Measurements from ENCODE around the gene CRYBG1. TPM values are rescaled to one million over a fixed set of nuclear protein-coding genes. Genes with fewer than 3 reads are reported as not detected.

CRYBG1 gene
- total and polyA plus RNA-seq, 2 of the 4 experiments (the other 2 are of a cell fraction) = 0.38 to 1.1 TPM

DNA sequence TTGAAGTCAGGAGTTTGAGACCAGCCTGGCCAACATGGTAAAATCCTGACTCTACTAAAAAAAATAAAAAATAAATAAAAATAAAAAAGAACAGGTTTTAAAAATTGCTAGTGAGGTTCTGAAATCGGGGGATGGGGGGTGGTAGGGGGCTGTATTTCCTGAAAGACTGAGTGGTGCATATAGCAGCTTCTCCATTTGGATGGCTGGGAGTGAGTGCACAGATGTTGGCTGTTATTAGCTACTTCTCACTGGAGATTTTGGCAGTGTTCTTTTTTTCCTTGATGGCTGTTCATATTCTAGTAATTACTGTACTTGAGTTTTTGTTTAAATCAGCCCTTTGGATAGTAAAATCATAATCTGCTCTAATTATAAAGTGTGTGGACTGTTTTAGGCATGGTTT is 189.0 kb downstream of the CRYBG1 start:
- H3K27ac ChIP-seq (ENCODE audit: insufficient read depth, low read length) = no peak overlapping the region
- H3K9me3 ChIP-seq (ENCODE audit: control insufficient read depth, insufficient read depth, low read length) = no peaks in the 10 kb centered on the region
- no peak overlapping the region for H2BK15ac ChIP-seq (ENCODE audit: low read depth, low read length)
- intact Hi-C loops (cut with micrococcal nuclease) = no loop called here
- no peak overlapping the region for H2AK9ac ChIP-seq (replicated peaks; ENCODE audit: low read depth, low read length, poor library complexity)
- DNase-seq = no peak
- H3K4me2 ChIP-seq (ENCODE audit: low read depth, low read length) = no peak overlapping the region
- no peak overlapping the region for H3K14ac ChIP-seq (replicated peaks; ENCODE audit: low read depth, low read length)
- no peaks in the 10 kb centered on the region for H3K79me1 ChIP-seq (ENCODE audit: low read depth in 1 of 2, low read length in 2 of 2)
- no peaks in the 10 kb centered on the region for H3K27me3 ChIP-seq (ENCODE audit: control insufficient read depth, insufficient read depth, low read length)
- ChIA-PET CTCF (no interaction called here), POLR2A (ENCODE audit: unreplicated experiment) (no interaction called here)
- BruUV-seq (replicated peaks) = no TSS peak
- H3K9me1 ChIP-seq (ENCODE audit: insufficient read depth, low read length) = peaks cover 12% of the 10 kb centered on the region; the same call in 1 of the 2 replicates
- H3K9ac ChIP-seq (ENCODE audit: low read depth, low read length) = no peak overlapping the region
- no peak overlapping the region for H3K23ac ChIP-seq (ENCODE audit: low read depth, low read length)
- H3K4me1 ChIP-seq (ENCODE audit: control insufficient read depth, insufficient read depth, low read length) = peaks cover 10% of the 10 kb centered on the region
- no peak overlapping the region for H2AK5ac ChIP-seq (ENCODE audit: low read depth, low read length)
- H4K8ac ChIP-seq (ENCODE audit: low read depth in 2 of 2, low read length in 2 of 2) = no peak overlapping the region
- H2AFZ ChIP-seq (replicated peaks; ENCODE audit: low read length, poor library complexity) = no peak overlapping the region
- no peak overlapping the region for H2BK20ac ChIP-seq (ENCODE audit: low read depth, low read length)
- ATAC-seq (ENCODE audit: low read depth) = no peak
- TF ChIP-seq SMC3 (IDR thresholded peaks at IDR 0.05; ENCODE audit: low read depth, low read length) (no peak), BHLHE40 (IDR thresholded peaks at IDR 0.05; ENCODE audit: low read depth, low read length) (no peak), CHD1 (IDR thresholded peaks at IDR 0.05; ENCODE audit: low read depth, low read length) (no peak), POLR2A (IDR thresholded peaks at IDR 0.05; ENCODE audit: low read depth, low read length) (no peak), MAFK (IDR thresholded peaks at IDR 0.05; ENCODE audit: low read depth, low read length) (no peak), RFX5 (IDR thresholded peaks at IDR 0.05; ENCODE audit: low read depth, low read length) (no peak), RCOR1 (IDR thresholded peaks at IDR 0.05; ENCODE audit: insufficient replicate concordance, low read length) (no peak), FOS (IDR thresholded peaks at IDR 0.05; ENCODE audit: low read depth, low read length) (no peak), RAD21 (IDR thresholded peaks at IDR 0.05; ENCODE audit: low read length) (no peak), CEBPB (IDR thresholded peaks at IDR 0.05; ENCODE audit: low read depth, low read length) (no peak), MAZ (IDR thresholded peaks at IDR 0.05; ENCODE audit: borderline replicate concordance, low read depth, low read length) (no peak), NFE2L2 (IDR thresholded peaks at IDR 0.05; ENCODE audit: low read depth, low read length) (no peak), MXI1 (IDR thresholded peaks at IDR 0.05; ENCODE audit: borderline replicate concordance, low read depth, low read length) (no peak)
- TF ChIP-seq, protein P1, sequence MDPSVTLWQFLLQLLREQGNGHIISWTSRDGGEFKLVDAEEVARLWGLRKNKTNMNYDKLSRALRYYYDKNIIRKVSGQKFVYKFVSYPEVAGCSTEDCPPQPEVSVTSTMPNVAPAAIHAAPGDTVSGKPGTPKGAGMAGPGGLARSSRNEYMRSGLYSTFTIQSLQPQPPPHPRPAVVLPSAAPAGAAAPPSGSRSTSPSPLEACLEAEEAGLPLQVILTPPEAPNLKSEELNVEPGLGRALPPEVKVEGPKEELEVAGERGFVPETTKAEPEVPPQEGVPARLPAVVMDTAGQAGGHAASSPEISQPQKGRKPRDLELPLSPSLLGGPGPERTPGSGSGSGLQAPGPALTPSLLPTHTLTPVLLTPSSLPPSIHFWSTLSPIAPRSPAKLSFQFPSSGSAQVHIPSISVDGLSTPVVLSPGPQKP (IDR thresholded peaks at IDR 0.05; ENCODE audit: borderline replicate concordance, low read depth, low read length) = no peak
- TF ChIP-seq, protein P2, sequence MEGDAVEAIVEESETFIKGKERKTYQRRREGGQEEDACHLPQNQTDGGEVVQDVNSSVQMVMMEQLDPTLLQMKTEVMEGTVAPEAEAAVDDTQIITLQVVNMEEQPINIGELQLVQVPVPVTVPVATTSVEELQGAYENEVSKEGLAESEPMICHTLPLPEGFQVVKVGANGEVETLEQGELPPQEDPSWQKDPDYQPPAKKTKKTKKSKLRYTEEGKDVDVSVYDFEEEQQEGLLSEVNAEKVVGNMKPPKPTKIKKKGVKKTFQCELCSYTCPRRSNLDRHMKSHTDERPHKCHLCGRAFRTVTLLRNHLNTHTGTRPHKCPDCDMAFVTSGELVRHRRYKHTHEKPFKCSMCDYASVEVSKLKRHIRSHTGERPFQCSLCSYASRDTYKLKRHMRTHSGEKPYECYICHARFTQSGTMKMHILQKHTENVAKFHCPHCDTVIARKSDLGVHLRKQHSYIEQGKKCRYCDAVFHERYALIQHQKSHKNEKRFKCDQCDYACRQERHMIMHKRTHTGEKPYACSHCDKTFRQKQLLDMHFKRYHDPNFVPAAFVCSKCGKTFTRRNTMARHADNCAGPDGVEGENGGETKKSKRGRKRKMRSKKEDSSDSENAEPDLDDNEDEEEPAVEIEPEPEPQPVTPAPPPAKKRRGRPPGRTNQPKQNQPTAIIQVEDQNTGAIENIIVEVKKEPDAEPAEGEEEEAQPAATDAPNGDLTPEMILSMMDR (conservative IDR thresholded peaks at IDR 0.05; ENCODE audit: low read depth, low read length) = no peak
- TF ChIP-seq, protein P3, sequence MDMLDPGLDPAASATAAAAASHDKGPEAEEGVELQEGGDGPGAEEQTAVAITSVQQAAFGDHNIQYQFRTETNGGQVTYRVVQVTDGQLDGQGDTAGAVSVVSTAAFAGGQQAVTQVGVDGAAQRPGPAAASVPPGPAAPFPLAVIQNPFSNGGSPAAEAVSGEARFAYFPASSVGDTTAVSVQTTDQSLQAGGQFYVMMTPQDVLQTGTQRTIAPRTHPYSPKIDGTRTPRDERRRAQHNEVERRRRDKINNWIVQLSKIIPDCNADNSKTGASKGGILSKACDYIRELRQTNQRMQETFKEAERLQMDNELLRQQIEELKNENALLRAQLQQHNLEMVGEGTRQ (IDR thresholded peaks at IDR 0.05; ENCODE audit: low read depth, low read length) = no peak
- H2BK5ac ChIP-seq (ENCODE audit: low read depth, low read length, poor library complexity, severe bottlenecking) = no peak overlapping the region
- no peaks in the 10 kb centered on the region for H3K36me3 ChIP-seq (ENCODE audit: control insufficient read depth, insufficient read depth, low read length)
- no peak overlapping the region for H3K18ac ChIP-seq (ENCODE audit: low read depth, low read length)
- H3K4me3 ChIP-seq (ENCODE audit: insufficient read depth, low read depth, low read length) = no peak overlapping the region
- H4K5ac ChIP-seq (ENCODE audit: low read depth, low read length) = no peak overlapping the region
- H4K20me1 ChIP-seq (ENCODE audit: insufficient read depth, low read length) = no peaks in the 10 kb centered on the region
- H3K56ac ChIP-seq (ENCODE audit: extremely low read depth, insufficient read depth, low read length) = no peak overlapping the region
- no peak overlapping the region for H4K91ac ChIP-seq (ENCODE audit: insufficient read depth, low read depth, low read length)
- in situ Hi-C loops (cut with MboI; ENCODE audit: low sequenced_read_pairs) = no loop called here
- dilution Hi-C loops (cut with HindIII; ENCODE audit: low sequenced_read_pairs, unreplicated experiment) = no loop called here
- 0 out of 2 replicates have a peak overlapping the region, but pooled peaks have one; percentile 28 for H2BK120ac ChIP-seq (ENCODE audit: low read depth, low read length)
- 100% methylated on average over 1 of the region's 1 CpG; no CpG with 5 or more reads in 1 of the 2 experiments for WGBS, 2 experiments (ENCODE audit: extremely low coverage in 2 of 2, insufficient read length in 1 of 2)
- H3K4ac ChIP-seq (ENCODE audit: low read depth, low read length) = no peak overlapping the region

Measured in IMR-90 (cell line).